ENCODE measurements around the gene VPS13A.
"Not testable (repeated sequence)": the region's sequence is repeated elsewhere in the genome, so short reads cannot be mapped to it uniquely, and the experiment has no call there.

VPS13A gene

GRCh38 chr9:77307166-77307565 is 129.8 kb downstream of the VPS13A start:
- no peak for DNase-seq

- no peak for DNase-seq
These were observed 138.7 kb downstream of the VPS13A start for GRCh38 chr9:77316058-77316457.

- DNase-seq = no peak
These were observed 147.7 kb downstream of the VPS13A start for GRCh38 chr9:77325058-77325457.

GRCh38 chr9:77328102-77328501 is 150.8 kb downstream of the VPS13A start:
- DNase-seq = no peak

- DNase-seq = no peak
These were observed 192.7 kb downstream of the VPS13A start for GRCh38 chr9:77370064-77370463.

GRCh38 chr9:77374266-77374665 is 196.9 kb downstream of the VPS13A start:
- no peak for DNase-seq

GRCh38 chr9:77375956-77376532 is 198.7 kb downstream of the VPS13A start:
- DNase-seq = no peak

- no peak for DNase-seq
These were observed 207.1 kb downstream of the VPS13A start for GRCh38 chr9:77384406-77384805.

- no peak for DNase-seq
These were observed 208.9 kb downstream of the VPS13A start for GRCh38 chr9:77386187-77386586.

- no peak for DNase-seq
These were observed 214.5 kb downstream of the VPS13A start for GRCh38 chr9:77391834-77392233.

- DNase-seq = no peak
These were observed 215.0 kb downstream of the VPS13A start for GRCh38 chr9:77392328-77392727.

- DNase-seq = not testable (repeated sequence)
These were observed 221.2 kb downstream of the VPS13A start for GRCh38 chr9:77398581-77398980.

GRCh38 chr9:77399964-77400363 is 222.6 kb downstream of the VPS13A start:
- no peak for DNase-seq

- DNase-seq = no peak
These were observed 225.0 kb downstream of the VPS13A start for GRCh38 chr9:77402286-77402685.

GRCh38 chr9:77403239-77403638 is 225.9 kb downstream of the VPS13A start:
- no peak for DNase-seq

- not testable (repeated sequence) for DNase-seq
These were observed 231.2 kb downstream of the VPS13A start for GRCh38 chr9:77408521-77408920.

- peak; percentile 65 to 85 for DNase-seq
These were observed 240.2 kb downstream of the VPS13A start for GRCh38 chr9:77417566-77417965.

GRCh38 chr9:77418226-77418625 is 240.9 kb downstream of the VPS13A start:
- no peak for DNase-seq

- DNase-seq = no peak
These were observed 243.3 kb downstream of the VPS13A start for GRCh38 chr9:77420641-77421040.

GRCh38 chr9:77421506-77422265 is 244.4 kb downstream of the VPS13A start:
- DNase-seq = no peak

- no peak for DNase-seq
These were observed 245.6 kb downstream of the VPS13A start for GRCh38 chr9:77422969-77423368.

GRCh38 chr9:77423841-77424240 is 246.5 kb downstream of the VPS13A start:
- DNase-seq = no peak

GRCh38 chr9:77424993-77425392 is 247.7 kb downstream of the VPS13A start:
- DNase-seq = no peak

- DNase-seq = no peak
These were observed 249.4 kb downstream of the VPS13A start for GRCh38 chr9:77426712-77427111.
